SK-N-SH treated with all-trans-retinoic acid at 6 μM for 48 hours (cell line): ENCODE data around the gene KRTAP9-6.

Experiments used
- ARNTL ChIP-seq: fragments of 450-650 bp; formaldehyde crosslinking; IDR thresholded peaks from 2 replicates; pipeline ENCODE4 v1.5.0; 2020; ENCODE audit warnings: low read depth, mild to moderate bottlenecking, moderate library complexity, borderline replicate concordance
- CSRNP3 ChIP-seq: fragments of 250-450 bp; sonication (Bioruptor Pico); IDR thresholded peaks from 2 replicates; pipeline ENCODE4 v1.5.1; 2021; ENCODE audit warnings: mild to moderate bottlenecking, moderate library complexity
- ESRRG ChIP-seq: fragments of 250-450 bp; sonication (Bioruptor Pico); IDR thresholded peaks from 2 replicates; pipeline ENCODE4 v1.6.1; 2021; ENCODE audit warnings: mild to moderate bottlenecking
- ISL1 ChIP-seq: fragments of 250-450 bp; sonication (Bioruptor Pico); IDR thresholded peaks from 2 replicates; pipeline ENCODE4 v2.1.2; 2022; ENCODE audit warnings: mild to moderate bottlenecking, moderate library complexity
- OSR1 ChIP-seq: fragments of 250-450 bp; sonication (Bioruptor Pico); IDR thresholded peaks from 2 replicates; pipeline ENCODE4 v1.8.0; 2022; ENCODE audit warnings: moderate library complexity, mild to moderate bottlenecking, inconsistent platforms
- PPARA ChIP-seq: fragments of 250-450 bp; sonication (Bioruptor Pico); IDR thresholded peaks from 2 replicates; pipeline ENCODE4 v1.5.0; 2020; ENCODE audit warnings: mild to moderate bottlenecking, borderline replicate concordance
- RARB ChIP-seq: fragments of 250-450 bp; sonication (Bioruptor Pico); IDR thresholded peaks from 2 replicates; pipeline ENCODE4 v1.8.0; 2021; ENCODE audit warnings: mild to moderate bottlenecking, moderate library complexity
- TCF4 ChIP-seq: fragments of 250-450 bp; sonication (Bioruptor Pico); IDR thresholded peaks from 2 replicates; pipeline ENCODE4 v1.8.0; 2021; ENCODE audit warnings: mild to moderate bottlenecking, moderate library complexity, borderline replicate concordance
- ZC3H10 ChIP-seq: fragments of 250-450 bp; sonication (Bioruptor Pico); IDR thresholded peaks from 2 replicates; pipeline ENCODE4 v1.5.1; 2021; ENCODE audit warnings: mild to moderate bottlenecking, moderate library complexity
- ZFP3 ChIP-seq: fragments of 250-450 bp; sonication (Bioruptor Pico); IDR thresholded peaks from 2 replicates; pipeline ENCODE4 v1.5.0; 2020; ENCODE audit warnings: mild to moderate bottlenecking, moderate library complexity
- ZFP30 ChIP-seq: fragments of 450-650 bp; formaldehyde crosslinking; IDR thresholded peaks from 2 replicates; pipeline ENCODE4 v1.5.0; 2022; ENCODE audit warnings: mild to moderate bottlenecking, moderate library complexity
- ZNF70 ChIP-seq: fragments of 450-650 bp; formaldehyde crosslinking; IDR thresholded peaks from 2 replicates; pipeline ENCODE4 v1.5.0; 2020; ENCODE audit warnings: mild to moderate bottlenecking, moderate library complexity
- ZNF8 ChIP-seq: fragments of 450-650 bp; formaldehyde crosslinking; IDR thresholded peaks from 2 replicates; pipeline ENCODE4 v1.5.0; 2020; ENCODE audit warnings: mild to moderate bottlenecking, moderate library complexity
- TF ChIP-seq, protein P1 (sequence below): fragments of 250-450 bp; sonication (Bioruptor Pico); IDR thresholded peaks from 2 replicates; pipeline ENCODE4 v1.8.0; 2020; ENCODE audit warnings: mild to moderate bottlenecking, moderate library complexity, borderline replicate concordance

DNA sequence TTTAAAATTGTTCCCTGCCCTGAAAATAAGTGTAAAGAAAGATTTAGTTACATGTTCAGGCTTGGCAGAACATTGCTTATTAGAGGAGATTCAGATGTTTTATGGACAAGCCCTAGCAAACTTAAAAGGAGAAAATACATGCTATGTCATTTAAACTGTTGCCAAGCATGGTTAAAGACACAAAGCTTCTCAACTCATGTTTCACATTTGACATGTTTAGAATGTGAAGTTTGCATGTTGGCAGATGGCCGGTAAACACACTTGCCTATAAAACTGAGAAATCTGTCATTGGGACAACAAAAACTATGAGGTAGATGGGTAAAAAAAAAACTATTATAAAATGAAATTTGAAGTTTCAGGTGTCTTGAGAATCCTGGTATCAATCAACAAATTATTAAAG, 31.7 kb downstream of the KRTAP9-6 start:
- TF ChIP-seq, protein P1, sequence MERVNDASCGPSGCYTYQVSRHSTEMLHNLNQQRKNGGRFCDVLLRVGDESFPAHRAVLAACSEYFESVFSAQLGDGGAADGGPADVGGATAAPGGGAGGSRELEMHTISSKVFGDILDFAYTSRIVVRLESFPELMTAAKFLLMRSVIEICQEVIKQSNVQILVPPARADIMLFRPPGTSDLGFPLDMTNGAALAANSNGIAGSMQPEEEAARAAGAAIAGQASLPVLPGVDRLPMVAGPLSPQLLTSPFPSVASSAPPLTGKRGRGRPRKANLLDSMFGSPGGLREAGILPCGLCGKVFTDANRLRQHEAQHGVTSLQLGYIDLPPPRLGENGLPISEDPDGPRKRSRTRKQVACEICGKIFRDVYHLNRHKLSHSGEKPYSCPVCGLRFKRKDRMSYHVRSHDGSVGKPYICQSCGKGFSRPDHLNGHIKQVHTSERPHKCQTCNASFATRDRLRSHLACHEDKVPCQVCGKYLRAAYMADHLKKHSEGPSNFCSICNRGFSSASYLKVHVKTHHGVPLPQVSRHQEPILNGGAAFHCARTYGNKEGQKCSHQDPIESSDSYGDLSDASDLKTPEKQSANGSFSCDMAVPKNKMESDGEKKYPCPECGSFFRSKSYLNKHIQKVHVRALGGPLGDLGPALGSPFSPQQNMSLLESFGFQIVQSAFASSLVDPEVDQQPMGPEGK (CRISPR knock-in tag): no peak
- TF ChIP-seq ISL1 (no peak), ZC3H10 (CRISPR knock-in tag) (no peak), ZNF8 (CRISPR knock-in tag) (no peak), TCF4 (no peak), RARB (CRISPR knock-in tag) (no peak), OSR1 (no peak), ARNTL (CRISPR knock-in tag) (no peak), ZFP3 (CRISPR knock-in tag) (no peak), PPARA (no peak), CSRNP3 (no peak), ZFP30 (no peak), ESRRG (CRISPR knock-in tag) (no peak), ZNF70 (no peak)
